OCI-LY1 (cell line): ENCODE results near the gene MANBA.

Source experiments
- H2AFZ ChIP-seq: fragments of 200-600 bp; sonication (generic), shearing (Covaris generic); 2 replicates; pipeline ENCODE4 v1.6.0; 2014; ENCODE audit warnings: antibody characterized with exemption, mild to moderate bottlenecking, low read length
- H3F3A ChIP-seq: fragments of 200-600 bp; sonication (generic), shearing (Covaris generic); 2 replicates; pipeline ENCODE4 v1.6.0; 2014; ENCODE audit warnings: mild to moderate bottlenecking, antibody characterized with exemption, low read length, moderate library complexity; ENCODE audit not compliant: insufficient read depth
- H3K27ac ChIP-seq: fragments of 200-600 bp; sonication (generic); 2 replicates; pipeline ENCODE4 v1.5.1; 2014; ENCODE audit warnings: low read length, mixed run types, mild to moderate bottlenecking, low read depth; ENCODE audit not compliant: poor library complexity, severe bottlenecking
- H3K27me3 ChIP-seq: fragments of 200-600 bp; sonication (generic); 2 replicates; pipeline ENCODE4 v1.6.0; 2014; ENCODE audit warnings: antibody characterized with exemption, mild to moderate bottlenecking, low read length, moderate library complexity; ENCODE audit not compliant: insufficient read depth
- H3K36me3 ChIP-seq: fragments of 200-600 bp; sonication (generic); 2 replicates; pipeline ENCODE4 v1.6.1; 2014; ENCODE audit warnings: mild to moderate bottlenecking, antibody characterized with exemption, low read length, moderate library complexity, mixed read lengths; ENCODE audit not compliant: insufficient read depth
- H3K4me1 ChIP-seq: fragments of 200-600 bp; sonication (generic); 2 replicates; pipeline ENCODE4 v1.5.1; 2014; ENCODE audit warnings: mild to moderate bottlenecking, low read length, moderate library complexity; ENCODE audit not compliant: insufficient read depth, severe bottlenecking
- H3K4me2 ChIP-seq: fragments of 200-600 bp; sonication (generic), shearing (Covaris generic); 2 replicates; pipeline ENCODE4 v1.6.1; 2014; ENCODE audit warnings: low read length
- H3K4me3 ChIP-seq: fragments of 200-600 bp; sonication (generic); 2 replicates; pipeline ENCODE4 v1.5.1; 2014; ENCODE audit warnings: low read length, low read depth, mild to moderate bottlenecking, mixed read lengths; ENCODE audit not compliant: poor library complexity, severe bottlenecking
- H3K79me2 ChIP-seq: fragments of 200-600 bp; shearing (Covaris generic); 2 replicates; pipeline ENCODE4 v1.6.1; 2016; ENCODE audit warnings: mixed run types, low read length, mixed read lengths; ENCODE audit not compliant: insufficient read depth
- H3K9ac ChIP-seq: fragments of 200-600 bp; sonication (generic), shearing (Covaris generic); 2 replicates; pipeline ENCODE4 v1.6.1; 2014; ENCODE audit warnings: mild to moderate bottlenecking, low read length, mixed read lengths
- H3K9me2 ChIP-seq: fragments of 200-600 bp; sonication (generic), shearing (Covaris generic); 2 replicates; pipeline ENCODE4 v1.6.1; 2014; ENCODE audit warnings: low read depth, mild to moderate bottlenecking, low read length, mixed read lengths
- H3K9me3 ChIP-seq: fragments of 200-600 bp; shearing (Covaris generic); 2 replicates; pipeline ENCODE4 v1.6.1; 2014; ENCODE audit warnings: low read length, mixed read lengths
- H4K20me1 ChIP-seq: fragments of 200-600 bp; sonication (generic), shearing (Covaris generic); 2 replicates; pipeline ENCODE4 v1.6.0; 2016; ENCODE audit warnings: mild to moderate bottlenecking, low read length; ENCODE audit not compliant: insufficient read depth
- EZH2 ChIP-seq: fragments of 200-600 bp; sonication (generic), shearing (Covaris generic); IDR thresholded peaks from 2 replicates; pipeline ENCODE4 v1.8.0; 2017; ENCODE audit warnings: borderline replicate concordance, mixed run types, mild to moderate bottlenecking, antibody characterized with exemption, low read length, moderate library complexity, mixed read lengths
- TF ChIP-seq, protein P1 (sequence below): fragments of 200-600 bp; sonication (generic), shearing (Covaris generic); IDR thresholded peaks from 2 replicates; pipeline ENCODE4 v1.5.1; 2017; ENCODE audit warnings: mild to moderate bottlenecking, antibody characterized with exemption, low read length, moderate library complexity, mixed read lengths

Gene MANBA

DNA sequence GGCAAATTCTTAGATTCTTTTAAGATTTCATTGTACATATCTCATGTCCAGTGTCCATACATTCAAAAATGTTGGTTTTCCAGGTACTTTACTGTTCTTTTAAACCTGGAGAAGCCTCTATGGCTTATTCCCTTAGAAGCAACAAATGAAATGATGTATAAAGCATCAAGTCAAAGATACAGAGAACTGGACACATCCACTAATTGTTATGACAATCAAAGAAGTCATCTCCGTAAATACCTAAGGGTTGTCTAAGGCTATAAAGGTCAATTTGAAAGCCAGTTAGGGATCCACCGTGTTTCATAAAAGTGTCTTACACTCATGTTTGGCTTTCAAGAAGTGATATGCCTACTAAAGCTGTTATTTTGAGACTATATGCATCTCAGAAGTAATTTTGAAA is 34.2 kb upstream of the MANBA start:
- H3K79me2 ChIP-seq, result no peaks in the 10 kb centered on the region
- no peak for TF ChIP-seq EZH2
- TF ChIP-seq, protein P1, sequence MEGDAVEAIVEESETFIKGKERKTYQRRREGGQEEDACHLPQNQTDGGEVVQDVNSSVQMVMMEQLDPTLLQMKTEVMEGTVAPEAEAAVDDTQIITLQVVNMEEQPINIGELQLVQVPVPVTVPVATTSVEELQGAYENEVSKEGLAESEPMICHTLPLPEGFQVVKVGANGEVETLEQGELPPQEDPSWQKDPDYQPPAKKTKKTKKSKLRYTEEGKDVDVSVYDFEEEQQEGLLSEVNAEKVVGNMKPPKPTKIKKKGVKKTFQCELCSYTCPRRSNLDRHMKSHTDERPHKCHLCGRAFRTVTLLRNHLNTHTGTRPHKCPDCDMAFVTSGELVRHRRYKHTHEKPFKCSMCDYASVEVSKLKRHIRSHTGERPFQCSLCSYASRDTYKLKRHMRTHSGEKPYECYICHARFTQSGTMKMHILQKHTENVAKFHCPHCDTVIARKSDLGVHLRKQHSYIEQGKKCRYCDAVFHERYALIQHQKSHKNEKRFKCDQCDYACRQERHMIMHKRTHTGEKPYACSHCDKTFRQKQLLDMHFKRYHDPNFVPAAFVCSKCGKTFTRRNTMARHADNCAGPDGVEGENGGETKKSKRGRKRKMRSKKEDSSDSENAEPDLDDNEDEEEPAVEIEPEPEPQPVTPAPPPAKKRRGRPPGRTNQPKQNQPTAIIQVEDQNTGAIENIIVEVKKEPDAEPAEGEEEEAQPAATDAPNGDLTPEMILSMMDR, result no peak
- no peak overlapping the region for H3K27ac ChIP-seq
- no peaks in the 10 kb centered on the region; the same call in 1 of the 2 replicates for H3F3A ChIP-seq
- no peaks in the 10 kb centered on the region for H3K27me3 ChIP-seq
- no peak overlapping the region for H2AFZ ChIP-seq
- no peaks in the 10 kb centered on the region for H4K20me1 ChIP-seq
- no peak overlapping the region for H3K4me2 ChIP-seq
- no peaks in the 10 kb centered on the region for H3K9me2 ChIP-seq
- H3K4me3 ChIP-seq, result no peak overlapping the region
- no peaks in the 10 kb centered on the region for H3K4me1 ChIP-seq
- H3K9ac ChIP-seq, result no peak overlapping the region
- H3K9me3 ChIP-seq, result no peaks in the 10 kb centered on the region
- peaks cover 79% of the 10 kb centered on the region for H3K36me3 ChIP-seq

DNA sequence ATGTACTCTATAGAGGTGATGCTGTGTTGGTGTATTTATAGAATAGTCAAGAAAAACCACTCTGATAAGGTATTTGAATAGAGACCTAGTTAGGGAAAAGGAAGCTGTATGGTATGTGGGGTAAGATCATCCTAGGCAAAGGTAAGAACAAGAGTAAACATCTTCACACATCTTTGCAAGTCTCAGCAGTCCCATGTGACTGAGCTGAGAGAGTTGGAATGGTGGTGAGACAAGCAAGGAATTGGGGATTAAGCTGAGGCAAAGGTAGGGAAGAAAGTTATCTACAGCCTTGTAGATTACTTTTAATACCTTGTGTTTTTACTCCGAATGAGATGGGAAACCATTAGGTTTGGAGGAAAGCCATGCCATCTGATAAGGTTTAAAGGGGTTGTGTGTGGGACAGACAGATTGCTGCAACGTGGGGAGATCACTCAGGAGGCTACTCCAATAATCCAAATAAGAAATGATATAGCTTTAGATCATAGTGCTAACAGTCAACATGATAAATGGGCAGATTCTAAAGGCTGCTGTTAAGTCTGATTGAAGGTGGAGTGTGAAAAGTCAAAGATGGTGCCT is 31.7 kb upstream of the MANBA start:
- H3K9me3 ChIP-seq, result no peaks in the 10 kb centered on the region
- no peaks in the 10 kb centered on the region for H3K9me2 ChIP-seq
- H3K27ac ChIP-seq, result no peak overlapping the region
- no peaks in the 10 kb centered on the region for H3K27me3 ChIP-seq
- H2AFZ ChIP-seq, result no peak overlapping the region
- no peak for TF ChIP-seq EZH2
- TF ChIP-seq, protein P1, result no peak
- peaks cover 4% of the 10 kb centered on the region; the same call in 1 of the 2 replicates for H3F3A ChIP-seq
- H3K4me3 ChIP-seq, result no peak overlapping the region
- H3K9ac ChIP-seq, result no peak overlapping the region
- H3K4me1 ChIP-seq, result no peaks in the 10 kb centered on the region
- no peaks in the 10 kb centered on the region for H3K79me2 ChIP-seq
- no peak overlapping the region for H3K4me2 ChIP-seq
- no peaks in the 10 kb centered on the region for H4K20me1 ChIP-seq
- H3K36me3 ChIP-seq, result peaks cover 54% of the 10 kb centered on the region

DNA sequence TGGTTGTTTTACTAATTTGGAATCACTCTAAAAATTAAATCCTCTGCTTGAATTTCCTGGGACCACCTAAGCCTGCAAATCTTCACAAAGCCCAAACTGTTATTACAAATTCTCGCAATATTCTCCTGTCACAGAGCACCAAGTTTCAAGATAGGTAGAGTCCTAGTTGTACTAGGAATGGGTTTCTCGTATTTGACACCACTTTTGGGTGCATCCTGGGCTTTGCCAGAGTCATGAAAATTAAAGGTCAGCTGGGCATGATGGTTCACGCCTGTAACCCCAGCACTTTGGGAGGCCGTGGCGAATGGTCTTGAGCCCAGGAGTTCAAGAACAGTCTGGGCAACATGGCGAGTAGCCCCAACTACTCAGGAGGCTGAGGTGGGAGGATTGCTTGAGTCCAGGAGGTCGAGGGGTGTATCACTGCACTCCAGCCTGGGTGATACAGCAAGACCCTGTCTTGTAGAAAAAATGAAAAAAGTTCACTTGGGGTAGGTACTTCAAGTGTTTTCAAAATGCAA is 30.6 kb upstream of the MANBA start:
- Histone ChIP-seq H3K9me2 (no peaks in the 10 kb centered on the region), H3K4me2 (no peak overlapping the region), H3K9ac (no peak overlapping the region), H4K20me1 (no peaks in the 10 kb centered on the region), H2AFZ (no peak overlapping the region), H3K9me3 (no peaks in the 10 kb centered on the region), H3F3A (peaks cover 4% of the 10 kb centered on the region; the same call in 1 of the 2 replicates), H3K27ac (no peak overlapping the region), H3K27me3 (no peaks in the 10 kb centered on the region), H3K4me3 (no peak overlapping the region), H3K79me2 (no peaks in the 10 kb centered on the region), H3K36me3 (peaks cover 43% of the 10 kb centered on the region), H3K4me1 (no peaks in the 10 kb centered on the region)
- TF ChIP-seq, protein P1, result no peak
- TF ChIP-seq EZH2, result no peak
